GM23338 (cell line): ENCODE data around the gene RAC2.

Source experiments
- CREB1 ChIP-seq: fragments of 250-450 bp; sonication (Bioruptor Pico); IDR thresholded peaks from 2 replicates; pipeline ENCODE4 v1.5.0; 2020; ENCODE audit warnings: low read depth, mild to moderate bottlenecking, moderate library complexity
- CTCF ChIP-seq, 2 experiments: fragments of 200-600 bp in 1 of 2; sonication (generic) in 1 of 2; conservative IDR thresholded peaks; 2 replicates each; pipeline versions ENCODE4 v1.5.1 to v1.6.1; 2016 to 2017; ENCODE audit warnings: antibody characterized with exemption in 2 of 2, low read depth in 2 of 2, mild to moderate bottlenecking in 2 of 2, moderate library complexity in 1 of 2
- EZH2phosphoT487 ChIP-seq: fragments of 200-600 bp; sonication (generic); IDR thresholded peaks from one replicate; pipeline ENCODE4 v1.8.1; 2018; ENCODE audit warnings: antibody characterized with exemption; ENCODE audit not compliant: unreplicated experiment
- JUNB ChIP-seq: IDR thresholded peaks from one replicate; pipeline ENCODE4 v1.6.1; 2016; ENCODE audit warnings: antibody characterized with exemption; ENCODE audit not compliant: unreplicated experiment
- POLR2AphosphoS5 ChIP-seq: IDR thresholded peaks from 2 replicates; pipeline ENCODE4 v1.6.1; 2016; ENCODE audit warnings: antibody characterized with exemption, low read depth
- ZNF114 ChIP-seq: fragments of 250-450 bp; sonication (Bioruptor Pico); IDR thresholded peaks from 2 replicates; pipeline ENCODE4 v1.5.0; 2020; ENCODE audit warnings: mild to moderate bottlenecking, moderate library complexity
- TF ChIP-seq, protein P1 (sequence below): IDR thresholded peaks from one replicate; pipeline ENCODE4 v1.6.1; 2018; ENCODE audit warnings: antibody characterized with exemption; ENCODE audit not compliant: unreplicated experiment

GRCh38 chr22:37240240-37240940, 3.7 kb downstream of the RAC2 start:
- TF ChIP-seq POLR2AphosphoS5 (no peak), CREB1 (CRISPR knock-in tag) (no peak), JUNB (no peak), CTCF (conservative IDR thresholded peaks at IDR 0.05; ENCODE audit: low read depth in 2 of 2) (no peak), EZH2phosphoT487 (no peak), ZNF114 (CRISPR knock-in tag) (no peak)
- TF ChIP-seq, protein P1, sequence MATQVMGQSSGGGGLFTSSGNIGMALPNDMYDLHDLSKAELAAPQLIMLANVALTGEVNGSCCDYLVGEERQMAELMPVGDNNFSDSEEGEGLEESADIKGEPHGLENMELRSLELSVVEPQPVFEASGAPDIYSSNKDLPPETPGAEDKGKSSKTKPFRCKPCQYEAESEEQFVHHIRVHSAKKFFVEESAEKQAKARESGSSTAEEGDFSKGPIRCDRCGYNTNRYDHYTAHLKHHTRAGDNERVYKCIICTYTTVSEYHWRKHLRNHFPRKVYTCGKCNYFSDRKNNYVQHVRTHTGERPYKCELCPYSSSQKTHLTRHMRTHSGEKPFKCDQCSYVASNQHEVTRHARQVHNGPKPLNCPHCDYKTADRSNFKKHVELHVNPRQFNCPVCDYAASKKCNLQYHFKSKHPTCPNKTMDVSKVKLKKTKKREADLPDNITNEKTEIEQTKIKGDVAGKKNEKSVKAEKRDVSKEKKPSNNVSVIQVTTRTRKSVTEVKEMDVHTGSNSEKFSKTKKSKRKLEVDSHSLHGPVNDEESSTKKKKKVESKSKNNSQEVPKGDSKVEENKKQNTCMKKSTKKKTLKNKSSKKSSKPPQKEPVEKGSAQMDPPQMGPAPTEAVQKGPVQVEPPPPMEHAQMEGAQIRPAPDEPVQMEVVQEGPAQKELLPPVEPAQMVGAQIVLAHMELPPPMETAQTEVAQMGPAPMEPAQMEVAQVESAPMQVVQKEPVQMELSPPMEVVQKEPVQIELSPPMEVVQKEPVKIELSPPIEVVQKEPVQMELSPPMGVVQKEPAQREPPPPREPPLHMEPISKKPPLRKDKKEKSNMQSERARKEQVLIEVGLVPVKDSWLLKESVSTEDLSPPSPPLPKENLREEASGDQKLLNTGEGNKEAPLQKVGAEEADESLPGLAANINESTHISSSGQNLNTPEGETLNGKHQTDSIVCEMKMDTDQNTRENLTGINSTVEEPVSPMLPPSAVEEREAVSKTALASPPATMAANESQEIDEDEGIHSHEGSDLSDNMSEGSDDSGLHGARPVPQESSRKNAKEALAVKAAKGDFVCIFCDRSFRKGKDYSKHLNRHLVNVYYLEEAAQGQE = no peak
